Psoas muscle (tissue), 8 donors: ENCODE data around the gene CDKAL1. TPM values are rescaled to one million over a fixed set of nuclear protein-coding genes. Genes with fewer than 3 reads are reported as not detected.

Experiments used
- ATAC-seq, 4 donors: fragments of 200-7000 bp; cut with Tn5 transposase; one replicate each; pipeline ENCODE4 v1.9.1; 2020; ENCODE audit warnings: moderate library complexity in 3 of 4, mild to moderate bottlenecking in 2 of 4
- DNase-seq, 2 donors: peaks; one replicate each; pipeline ENCODE4 v3.0.0-alpha.2; 2020
- H3K27ac ChIP-seq: fragments of 200-600 bp; one replicate; pipeline ENCODE4 v1.8.0; 2022
- H3K27me3 ChIP-seq, 3 donors: fragments of 200-600 bp in 1 of 3; one replicate each; pipeline versions ENCODE4 v1.6.1 to v1.8.0; 2013 to 2022; ENCODE audit warnings: low read length in 2 of 3, mild to moderate bottlenecking in 2 of 3, moderate library complexity in 1 of 3; ENCODE audit not compliant: insufficient read depth in 3 of 3
- H3K36me3 ChIP-seq, 2 donors: fragments of 200-600 bp in 1 of 2; one replicate each; pipeline versions ENCODE4 v1.6.1 to v1.8.0; 2013 to 2022; ENCODE audit warnings: low read depth in 1 of 2, mild to moderate bottlenecking in 1 of 2, moderate library complexity in 1 of 2; ENCODE audit not compliant: insufficient read depth in 1 of 2
- H3K4me1 ChIP-seq: fragments of 200-600 bp; one replicate; pipeline ENCODE4 v1.8.0; 2022
- H3K4me3 ChIP-seq: fragments of 200-600 bp; one replicate; pipeline ENCODE4 v1.8.0; 2022; ENCODE audit warnings: mild to moderate bottlenecking
- H3K9me3 ChIP-seq: fragments of 200-600 bp; one replicate; pipeline ENCODE4 v1.8.0; 2022
- CTCF ChIP-seq: fragments of 200-600 bp; IDR thresholded peaks from one replicate; pipeline ENCODE4 v1.8.0; 2022; ENCODE audit warnings: antibody characterized with exemption
- WGBS, 3 donors: extraction: QIAGEN DNeasy Blood & Tissue Kit; methylation state at CpG; one replicate each; pipeline versions ENCODE4 v1.1.6 to v1.1.7; 2013; 5-methylcytosine and 5-hydroxymethylcytosine counted together
- intact Hi-C, 2 donors: fragments of 100-400 bp; cut with DNase I; formaldehyde crosslinking; loops; one replicate each; pipeline versions ENCODE4 v1.11.0 to v1.14.2; 2022
- polyA plus RNA-seq, 3 donors: library from polyadenylated mRNA; stranded (reverse); fragments of 200-250 nt; gene quantifications; one replicate each; pipeline ENCODE4 v1.2.3, GENCODE V29; 2013
- total RNA-seq, 4 donors: library from RNA; stranded (reverse); fragmentation: NEBNext Ultra II Directional in 2 of 4; extraction: Animal tissue kit (Norgen Biotek cat#: 25700) in 2 of 4; gene quantifications; one replicate each; pipeline versions ENCODE4 v1.2.1 to v1.2.4, GENCODE V29; 2021 to 2023
- donor health status: healthy with polysubstance abuse.
- donor health status: DM: no; HTN: no; CAD: no; lungs with moderate emphysema.
- donor health status: Bipolar disorder and iron deficiency.
- donor health status: healthy.
- donor health status: DM: yes; HTN: yes; CAD: no.
- donor health status: DM: no; HTN: no; CAD: no.
- donor health status: DM: no; HTN: no; CAD: no.
- donor health status: DM: yes; HTN: yes; CAD: no.

The CDKAL1 gene
- total and polyA plus RNA-seq, 7 donors, result 4.5 to 16.1 (median 12.9) TPM

- DNase-seq (no peak), ATAC-seq (no peak)
- no peak for TF ChIP-seq CTCF
- intact Hi-C loops, result no loop called here
- Histone ChIP-seq H3K9me3 (no peaks in the 10 kb centered on the region), H3K27ac (no peak overlapping the region), H3K4me1 (no peaks in the 10 kb centered on the region), H3K27me3 (no peaks in the 10 kb centered on the region), H3K36me3 (no peaks in the 10 kb centered on the region), H3K4me3 (no peak overlapping the region)
- 91 to 94% (median 92%) methylated on average over 5 of the region's 5 CpGs for WGBS, 3 donors
Observed at GRCh38 chr6:21220271-21220987, 686.2 kb downstream of the CDKAL1 start.

- WGBS, 3 donors, result 81 to 93% (median 92%) methylated on average over 7 of the region's 7 CpGs
- no peaks in the 10 kb centered on the region for H3K36me3 ChIP-seq
- intact Hi-C loops, result no loop called here
- H3K4me3 ChIP-seq, result no peak overlapping the region
- TF ChIP-seq CTCF, result no peak
- no peaks in the 10 kb centered on the region for H3K9me3 ChIP-seq
- H3K27ac ChIP-seq, result no peak overlapping the region
- no peaks in the 10 kb centered on the region for H3K27me3 ChIP-seq
- no peak for DNase-seq
- ATAC-seq, result no peak
- no peaks in the 10 kb centered on the region for H3K4me1 ChIP-seq
Observed at GRCh38 chr6:21222656-21223055, 688.4 kb downstream of the CDKAL1 start.

- H3K36me3 ChIP-seq, result peaks cover 0 to 2% of the 10 kb centered on the region in 2 donors
- H3K4me1 ChIP-seq, result no peaks in the 10 kb centered on the region
- intact Hi-C loops, result no loop called here
- H3K9me3 ChIP-seq, result no peaks in the 10 kb centered on the region
- no peak for ATAC-seq
- H3K27me3 ChIP-seq, result no peaks in the 10 kb centered on the region
- H3K27ac ChIP-seq, result no peak overlapping the region
- no peak overlapping the region for H3K4me3 ChIP-seq
- no peak for DNase-seq
- WGBS, 3 donors, result 88 to 93% (median 91%) methylated on average over 5 of the region's 5 CpGs
- no peak for TF ChIP-seq CTCF
Observed at GRCh38 chr6:21225912-21226311, 691.7 kb downstream of the CDKAL1 start.

GRCh38 chr6:21227486-21227885, 693.2 kb downstream of the CDKAL1 start:
- H3K4me1 ChIP-seq, result no peaks in the 10 kb centered on the region
- no peak overlapping the region for H3K4me3 ChIP-seq
- no peak for TF ChIP-seq CTCF
- no peaks in the 10 kb centered on the region for H3K27me3 ChIP-seq
- no peak overlapping the region for H3K27ac ChIP-seq
- WGBS, 3 donors, result 87 to 92% (median 92%) methylated on average over 6 of the region's 6 CpGs
- ATAC-seq (no peak), DNase-seq (no peak)
- intact Hi-C loops, result no loop called here
- no peaks in the 10 kb centered on the region for H3K9me3 ChIP-seq
- H3K36me3 ChIP-seq, result peaks cover 0 to 11% of the 10 kb centered on the region in 2 donors

- intact Hi-C loops, result no loop called here
- no peaks in the 10 kb centered on the region for H3K27me3 ChIP-seq
- 85 to 93% (median 93%) methylated on average over 2 of the region's 2 CpGs for WGBS, 3 donors
Observed at GRCh38 chr6:21228411-21228810, 694.2 kb downstream of the CDKAL1 start.

More at GRCh38 chr6:21228411-21228810, 694.2 kb downstream of the CDKAL1 start:
- no peak for TF ChIP-seq CTCF
- no peak overlapping the region for H3K27ac ChIP-seq
- peaks cover 0 to 15% of the 10 kb centered on the region in 2 donors for H3K36me3 ChIP-seq
- H3K4me1 ChIP-seq, result no peaks in the 10 kb centered on the region
- ATAC-seq (no peak), DNase-seq (no peak)
- no peak overlapping the region for H3K4me3 ChIP-seq
- H3K9me3 ChIP-seq, result no peaks in the 10 kb centered on the region
